Stomach (tissue), 9 donors: ENCODE results near the gene TTK. TPM values are rescaled to one million over a fixed set of nuclear protein-coding genes. Genes with fewer than 3 reads are reported as not detected.

Experiments
- DNase-seq, 2 donors: peaks; one replicate each; pipeline versions ENCODE4 v3.0.0 to v3.0.0-alpha.2; 2013 to 2019
- H3K27ac ChIP-seq, 5 donors: fragments of 200-600 bp in 4 of 5; sonication (generic) in 4 of 5; one replicate each; pipeline ENCODE4 v1.5.1; 2013 to 2019; ENCODE audit warnings: mild to moderate bottlenecking in 1 of 5, moderate library complexity in 1 of 5
- H3K27me3 ChIP-seq, 3 donors: fragments of 200-600 bp; sonication (generic); one replicate each; pipeline ENCODE4 v1.5.1; 2017 to 2019; ENCODE audit warnings: mixed run types in 1 of 3
- H3K36me3 ChIP-seq, 4 donors: fragments of 200-600 bp; sonication (generic); 1 replicate in 3 of 4; 2 replicates in 1 of 4; pipeline ENCODE4 v1.5.1; 2016 to 2019
- H3K4me1 ChIP-seq, 4 donors: fragments of 200-600 bp; sonication (generic); one replicate each; pipeline ENCODE4 v1.5.1; 2016 to 2019
- H3K4me3 ChIP-seq, 4 donors: fragments of 200-600 bp; sonication (generic) in 3 of 4; one replicate each; pipeline ENCODE4 v1.5.1; 2016 to 2019; ENCODE audit warnings: mild to moderate bottlenecking in 1 of 4
- H3K9me3 ChIP-seq, 4 donors: fragments of 200-600 bp; sonication (generic); one replicate each; pipeline ENCODE4 v1.5.1; 2016 to 2019
- CTCF ChIP-seq, 7 experiments: fragments of 450-650 bp in 4 of 7; fragments of 200-600 bp in 3 of 7; sonication (generic) in 3 of 7; IDR thresholded peaks; one replicate each; pipeline ENCODE4 v1.5.1; 2016 to 2019; ENCODE audit warnings: antibody characterized with exemption in 7 of 7, control low read depth in 2 of 7, mild to moderate bottlenecking in 1 of 7
- EP300 ChIP-seq: sonication (generic); formaldehyde crosslinking; IDR thresholded peaks from one replicate; pipeline ENCODE4 v1.6.1; 2017; ENCODE audit warnings: antibody characterized with exemption
- POLR2A ChIP-seq, 4 donors: fragments of 450-650 bp; IDR thresholded peaks; one replicate each; pipeline ENCODE4 v1.6.1; 2016; ENCODE audit warnings: antibody characterized with exemption in 4 of 4, control low read depth in 2 of 4, mild to moderate bottlenecking in 1 of 4, moderate library complexity in 1 of 4
- POLR2AphosphoS5 ChIP-seq, 3 donors: sonication (generic); formaldehyde crosslinking; IDR thresholded peaks; one replicate each; pipeline ENCODE4 v1.6.1; 2016; ENCODE audit warnings: antibody characterized with exemption in 3 of 3
- WGBS, 5 donors: extraction: QIAGEN DNeasy Blood & Tissue Kit in 3 of 5; methylation state at CpG; one replicate each; pipeline versions ENCODE4 v1.1.5 to v1.1.7; 2013 to 2018; 5-methylcytosine and 5-hydroxymethylcytosine counted together
- intact Hi-C: fragments of 100-400 bp; cut with DNase I; formaldehyde crosslinking; loops from one replicate; pipeline ENCODE4 v1.15.1; 2023; ENCODE audit warnings: low total_unique reads
- polyA plus RNA-seq, 3 donors: library from polyadenylated mRNA; stranded (reverse); fragments of 200-250 nt; gene quantifications; one replicate each; pipeline ENCODE4 v1.2.3, GENCODE V29; 2013
- total RNA-seq, 5 donors: library from RNA; depleted of rRNA; stranded (reverse); fragments of >200 nt; gene quantifications; one replicate each; pipeline versions ENCODE4 v1.1.0 to v1.2.3, GENCODE V29; 2014 to 2016
- donor health status: healthy with polysubstance abuse.
- donor health status: Bipolar disorder and iron deficiency.
- donor health status: healthy.

TTK gene
- total and polyA plus RNA-seq, 8 donors = 1.5 to 22.8 (median 5.6) TPM; not detected in 2

GRCh38 chr6:80001337-80001736 is 3.1 kb upstream of the TTK start:
- no peak for TF ChIP-seq CTCF (IDR thresholded peaks at IDR 0.05)
- no peak for TF ChIP-seq POLR2A (IDR thresholded peaks at IDR 0.05)
- no peak for TF ChIP-seq EP300
- no peak for TF ChIP-seq POLR2AphosphoS5 (IDR thresholded peaks at IDR 0.05)
- H3K4me1 ChIP-seq = peaks cover 9 to 20% (median 12%) of the 10 kb centered on the region in 4 donors

GRCh38 chr6:80003826-80004172 is 650 bp upstream of the TTK start:
- Histone ChIP-seq H3K4me1 (peaks cover 9 to 20% (median 12%) of the 10 kb centered on the region in 4 donors), H3K4me3 (peak overlapping the region; percentile 61 to 90 (median 75)), H3K36me3 (no peaks in the 10 kb centered on the region), H3K9me3 (no peaks in the 10 kb centered on the region), H3K27me3 (no peaks in the 10 kb centered on the region), H3K27ac (peak overlapping the region; percentile 87 to 94 (median 91))
- 1 to 3% (median 2%) methylated on average over 13 of the region's 13 CpGs for WGBS, 5 donors
- DNase-seq = peak in 1 of 2 donors; percentile 69
- intact Hi-C loops = no loop called here
- no peak for TF ChIP-seq POLR2A (IDR thresholded peaks at IDR 0.05)
- TF ChIP-seq CTCF (IDR thresholded peaks at IDR 0.05) = no peak
- no peak for TF ChIP-seq EP300

More at GRCh38 chr6:80001337-80001736, 3.1 kb upstream of the TTK start:
- Histone ChIP-seq H3K4me3 (no peak overlapping the region), H3K27ac (no peak overlapping the region), H3K36me3 (no peaks in the 10 kb centered on the region), H3K9me3 (no peaks in the 10 kb centered on the region), H3K27me3 (no peaks in the 10 kb centered on the region)
- 60 to 82% (median 67%) methylated on average over 1 of the region's 1 CpG for whole genome bisulfite sequencing, 5 donors
- no peak for DNase-seq
- intact Hi-C loops = no loop called here

GRCh38 chr6:80005406-80005805 is 957 bp downstream of the TTK start:
- H3K9me3 ChIP-seq = no peaks in the 10 kb centered on the region
- DNase-seq = no peak
- H3K36me3 ChIP-seq = no peaks in the 10 kb centered on the region
- peak overlapping the region in 1 of 4 donors; percentile 90 for H3K4me3 ChIP-seq
- H3K4me1 ChIP-seq = peaks cover 9 to 20% (median 12%) of the 10 kb centered on the region in 4 donors
- intact Hi-C loops = no loop called here
- TF ChIP-seq POLR2AphosphoS5 (IDR thresholded peaks at IDR 0.05) = no peak
- no peak for TF ChIP-seq POLR2A (IDR thresholded peaks at IDR 0.05)
- TF ChIP-seq CTCF (IDR thresholded peaks at IDR 0.05) = no peak
- TF ChIP-seq EP300 = no peak
- H3K27me3 ChIP-seq = no peaks in the 10 kb centered on the region
- H3K27ac ChIP-seq = no peak overlapping the region
- 36 to 46% (median 40%) methylated on average over 6 of the region's 6 CpGs for WGBS, 5 donors

- Histone ChIP-seq H3K4me3 (no peak overlapping the region), H3K36me3 (no peaks in the 10 kb centered on the region), H3K4me1 (peaks cover 9 to 20% (median 12%) of the 10 kb centered on the region in 4 donors), H3K27ac (no peak overlapping the region), H3K9me3 (no peaks in the 10 kb centered on the region), H3K27me3 (no peaks in the 10 kb centered on the region)
- no peak for DNase-seq
- TF ChIP-seq CTCF (IDR thresholded peaks at IDR 0.05) (no peak), POLR2A (IDR thresholded peaks at IDR 0.05) (no peak), EP300 (no peak), POLR2AphosphoS5 (IDR thresholded peaks at IDR 0.05) (no peak)
- intact Hi-C loops = no loop called here
- WGBS, 5 donors = 84 to 94% (median 89%) methylated on average over 1 of the region's 1 CpG
Measured at GRCh38 chr6:80006541-80006940, 2.1 kb downstream of the TTK start.
